Stomach smooth muscle (tissue), 2 donors: ENCODE data around the gene UBE2S.

ENCODE experiments used
- H3K27ac ChIP-seq: one replicate; pipeline ENCODE4 v1.7.0; 2013; ENCODE audit warnings: mild to moderate bottlenecking, low read length, inconsistent platforms
- H3K27me3 ChIP-seq, 2 donors: one replicate each; pipeline ENCODE4 v1.7.0; 2013; ENCODE audit warnings: low read length in 2 of 2; ENCODE audit not compliant: insufficient read depth in 2 of 2, control insufficient read depth in 1 of 2
- H3K36me3 ChIP-seq, 2 donors: one replicate each; pipeline ENCODE4 v1.7.0; 2013; ENCODE audit warnings: low read length in 2 of 2; ENCODE audit not compliant: control insufficient read depth in 2 of 2, insufficient read depth in 2 of 2
- H3K4me1 ChIP-seq: one replicate; pipeline ENCODE4 v1.7.0; 2013; ENCODE audit warnings: low read length; ENCODE audit not compliant: control insufficient read depth, insufficient read depth
- H3K4me3 ChIP-seq, 2 donors: one replicate each; pipeline ENCODE4 v1.7.0; 2013; ENCODE audit warnings: low read length in 2 of 2
- H3K9ac ChIP-seq, 2 donors: one replicate each; pipeline ENCODE4 v1.7.0; 2013; ENCODE audit warnings: low read length in 2 of 2, mild to moderate bottlenecking in 1 of 2
- H3K9me3 ChIP-seq, 2 donors: one replicate each; pipeline ENCODE4 v1.7.0; 2013; ENCODE audit warnings: low read length in 2 of 2; ENCODE audit not compliant: control insufficient read depth in 2 of 2
- donor health status: healthy.
- donor health status: Pancreatic carcinoma.

Gene UBE2S

DNA sequence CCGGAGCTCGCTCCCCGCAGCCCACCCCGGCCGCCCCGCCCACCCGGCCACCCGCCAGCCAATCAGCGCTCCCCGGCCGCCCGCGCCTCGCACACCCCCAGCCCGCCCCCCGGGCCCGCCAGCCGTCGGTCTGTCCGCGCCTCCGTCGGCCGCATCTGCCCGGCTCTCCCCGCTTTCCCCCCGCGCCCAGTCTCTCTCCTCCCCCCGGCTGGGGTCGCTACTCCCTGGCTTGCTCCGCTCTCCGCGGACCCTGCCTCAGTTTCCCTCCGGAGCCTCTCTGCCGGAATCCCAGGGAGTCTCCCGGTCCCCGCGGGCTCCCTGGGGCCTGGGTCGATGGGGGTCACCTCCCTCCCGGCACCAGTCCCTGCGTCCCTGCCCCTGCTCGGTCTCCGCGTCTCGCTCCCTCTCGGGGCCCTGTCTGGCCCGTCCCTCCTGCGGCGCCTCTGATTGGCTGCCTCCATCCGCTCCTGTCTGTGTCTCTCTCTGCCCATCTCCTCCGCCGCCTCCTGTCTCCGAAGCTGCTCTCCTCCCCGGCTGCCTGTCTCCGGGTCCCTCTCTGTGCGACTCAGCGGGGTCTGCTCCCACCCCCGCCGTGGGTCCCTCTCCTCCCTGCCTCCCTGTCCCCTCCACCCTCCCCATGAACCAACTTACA, 37.8 kb downstream of the UBE2S start:
- Histone ChIP-seq H3K36me3 (no peaks in the 10 kb centered on the region), H3K27ac (no peak overlapping the region), H3K27me3 (peaks cover 40 to 55% of the 10 kb centered on the region in 2 donors), H3K9me3 (no peaks in the 10 kb centered on the region), H3K9ac (no peak overlapping the region), H3K4me1 (peaks cover 8% of the 10 kb centered on the region), H3K4me3 (peak overlapping the region in 1 of 2 donors; percentile 44)

DNA sequence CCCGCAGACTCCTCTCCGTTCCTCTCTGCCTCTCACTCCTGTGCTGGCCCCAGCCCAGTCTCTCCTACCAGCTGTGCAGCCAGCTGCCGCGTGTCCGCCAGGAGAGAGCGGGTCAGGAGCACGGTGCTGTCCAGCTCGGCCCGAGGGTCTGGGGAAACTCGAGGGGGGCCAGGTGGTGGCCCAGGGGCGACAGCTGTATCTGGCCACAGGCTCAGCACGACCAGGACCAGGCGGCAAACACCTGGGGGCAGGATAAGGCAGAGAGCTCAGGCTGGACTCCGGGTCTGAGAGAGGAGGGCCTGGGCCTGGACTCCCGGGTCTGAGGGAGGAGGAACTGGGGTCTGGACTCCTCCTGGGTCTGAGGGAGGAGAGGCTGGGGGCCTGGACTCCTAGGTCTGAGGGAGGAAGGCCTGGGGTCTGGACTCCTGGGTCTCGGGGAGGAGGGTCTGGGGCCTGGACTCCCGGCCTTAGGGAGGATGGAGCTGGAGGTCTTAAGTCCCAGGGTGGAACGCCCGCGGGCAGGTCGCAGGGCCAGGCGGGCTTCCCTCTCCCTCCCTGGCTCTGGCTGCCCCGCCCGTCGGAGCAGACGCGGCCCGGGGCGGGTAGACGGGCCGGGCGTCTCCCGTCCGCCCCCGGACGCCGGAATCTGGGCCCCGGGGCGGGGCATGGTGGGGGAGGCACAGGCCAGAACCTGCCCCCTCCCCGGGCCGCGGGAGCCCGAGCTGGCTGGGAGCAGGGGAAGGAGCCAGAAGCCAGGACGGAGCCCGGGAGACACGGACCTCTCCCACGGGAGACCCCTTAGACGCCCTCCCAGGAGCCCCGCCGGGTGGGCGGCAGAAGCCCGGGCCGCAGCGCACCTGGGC, 38.7 kb downstream of the UBE2S start:
- peaks cover 40 to 47% of the 10 kb centered on the region in 2 donors for H3K27me3 ChIP-seq
- no peak overlapping the region for H3K4me3 ChIP-seq
- no peaks in the 10 kb centered on the region for H3K36me3 ChIP-seq
- no peaks in the 10 kb centered on the region for H3K9me3 ChIP-seq
- H3K9ac ChIP-seq = no peak overlapping the region
- H3K4me1 ChIP-seq = peaks cover 8% of the 10 kb centered on the region
- H3K27ac ChIP-seq = no peak overlapping the region

DNA sequence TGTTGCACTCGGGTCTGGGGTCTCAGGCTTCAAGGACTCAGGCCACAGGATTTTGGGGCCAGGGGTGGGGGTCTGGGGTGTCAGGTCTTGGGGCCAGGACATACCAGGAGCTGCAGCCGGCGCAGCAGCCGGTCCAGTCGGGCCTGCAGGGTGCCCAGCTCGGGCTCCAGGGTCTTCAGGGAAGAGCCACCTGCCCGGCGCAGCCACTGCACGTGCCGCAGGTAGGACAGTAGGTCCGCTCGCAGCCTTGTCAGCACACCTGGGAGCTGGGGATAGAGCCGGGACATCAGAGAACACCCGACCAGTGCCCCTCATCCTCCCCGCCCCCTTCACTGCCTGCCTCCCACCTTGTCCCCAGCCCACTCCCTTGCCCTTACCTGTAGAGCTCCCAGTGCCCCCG, 39.5 kb downstream of the UBE2S start:
- peaks cover 8% of the 10 kb centered on the region for H3K4me1 ChIP-seq
- H3K27ac ChIP-seq = no peak overlapping the region
- no peaks in the 10 kb centered on the region for H3K36me3 ChIP-seq
- H3K4me3 ChIP-seq = no peak overlapping the region
- no peaks in the 10 kb centered on the region for H3K9me3 ChIP-seq
- H3K27me3 ChIP-seq = peaks cover 35 to 43% of the 10 kb centered on the region in 2 donors
- no peak overlapping the region for H3K9ac ChIP-seq

DNA sequence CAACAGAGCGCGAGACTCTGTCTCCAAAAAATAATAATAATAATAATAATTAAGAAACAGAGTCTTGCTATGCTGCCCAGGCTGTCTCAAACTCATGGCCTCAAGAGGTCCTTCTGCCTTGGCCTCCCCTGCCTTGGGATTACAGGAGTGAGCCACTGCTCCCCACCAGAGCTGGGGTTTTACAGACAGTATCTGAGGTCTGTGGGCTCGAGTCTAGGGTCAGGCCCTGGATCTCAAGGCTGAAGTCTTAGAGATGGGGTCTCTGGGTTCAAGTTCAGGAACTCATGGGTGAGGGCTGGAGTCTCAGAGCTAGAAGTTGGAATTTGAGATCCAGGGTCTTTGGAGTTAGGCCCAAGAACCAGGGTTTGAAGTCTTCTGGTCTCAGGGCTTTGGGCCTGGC, 40.8 kb downstream of the UBE2S start:
- Histone ChIP-seq H3K27ac (no peak overlapping the region), H3K4me1 (peaks cover 8% of the 10 kb centered on the region), H3K36me3 (no peaks in the 10 kb centered on the region), H3K9ac (no peak overlapping the region), H3K4me3 (no peak overlapping the region), H3K9me3 (no peaks in the 10 kb centered on the region), H3K27me3 (peaks cover 26 to 31% of the 10 kb centered on the region in 2 donors)

DNA sequence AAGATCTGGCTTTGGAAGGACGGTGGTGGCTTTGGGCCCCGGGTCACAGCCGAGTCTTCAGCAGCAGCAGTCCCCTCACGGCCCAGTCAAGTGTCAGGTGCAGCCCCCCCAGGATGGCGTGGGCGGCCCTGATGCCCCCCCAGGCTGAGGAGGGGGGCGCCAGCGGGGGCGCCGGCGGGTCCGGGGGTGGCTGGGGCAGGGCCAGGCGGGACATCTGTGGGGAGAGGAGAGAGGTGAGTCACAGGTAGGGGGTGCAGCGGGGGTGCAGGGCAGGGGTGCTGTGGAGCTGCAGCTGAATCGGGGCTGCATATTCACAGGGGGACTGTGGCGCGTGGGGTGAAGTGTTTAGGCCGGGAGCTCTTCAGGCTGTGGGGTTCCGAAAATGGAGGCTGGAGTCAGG, 41.6 kb downstream of the UBE2S start:
- Histone ChIP-seq H3K27me3 (peaks cover 23 to 26% of the 10 kb centered on the region in 2 donors), H3K4me3 (no peak overlapping the region), H3K9ac (no peak overlapping the region), H3K4me1 (peaks cover 8% of the 10 kb centered on the region), H3K9me3 (no peaks in the 10 kb centered on the region), H3K36me3 (no peaks in the 10 kb centered on the region), H3K27ac (no peak overlapping the region)

DNA sequence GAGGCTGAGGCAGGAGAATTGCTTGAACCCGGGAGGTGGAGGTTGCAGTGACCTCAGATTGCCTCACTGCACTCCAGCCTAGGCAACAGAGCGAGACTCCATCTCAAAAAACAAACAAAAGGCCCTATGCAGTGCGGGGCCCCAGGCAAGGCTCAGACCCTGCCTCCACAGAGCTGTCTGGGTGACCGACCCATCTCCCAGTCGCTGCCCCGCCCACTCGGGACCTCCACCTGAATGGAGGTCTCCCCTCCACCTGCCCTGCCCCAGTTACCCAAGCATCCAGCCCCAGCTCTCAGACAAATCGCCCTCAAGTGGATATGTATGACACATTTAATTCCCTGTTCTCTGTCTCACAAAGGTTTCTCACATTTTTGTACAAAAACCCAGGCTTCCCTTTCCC, 42.3 kb downstream of the UBE2S start:
- Histone ChIP-seq H3K9ac (no peak overlapping the region), H3K36me3 (no peaks in the 10 kb centered on the region), H3K4me1 (peaks cover 8% of the 10 kb centered on the region), H3K9me3 (no peaks in the 10 kb centered on the region), H3K4me3 (no peak overlapping the region), H3K27ac (no peak overlapping the region), H3K27me3 (peaks cover 18 to 22% of the 10 kb centered on the region in 2 donors)

DNA sequence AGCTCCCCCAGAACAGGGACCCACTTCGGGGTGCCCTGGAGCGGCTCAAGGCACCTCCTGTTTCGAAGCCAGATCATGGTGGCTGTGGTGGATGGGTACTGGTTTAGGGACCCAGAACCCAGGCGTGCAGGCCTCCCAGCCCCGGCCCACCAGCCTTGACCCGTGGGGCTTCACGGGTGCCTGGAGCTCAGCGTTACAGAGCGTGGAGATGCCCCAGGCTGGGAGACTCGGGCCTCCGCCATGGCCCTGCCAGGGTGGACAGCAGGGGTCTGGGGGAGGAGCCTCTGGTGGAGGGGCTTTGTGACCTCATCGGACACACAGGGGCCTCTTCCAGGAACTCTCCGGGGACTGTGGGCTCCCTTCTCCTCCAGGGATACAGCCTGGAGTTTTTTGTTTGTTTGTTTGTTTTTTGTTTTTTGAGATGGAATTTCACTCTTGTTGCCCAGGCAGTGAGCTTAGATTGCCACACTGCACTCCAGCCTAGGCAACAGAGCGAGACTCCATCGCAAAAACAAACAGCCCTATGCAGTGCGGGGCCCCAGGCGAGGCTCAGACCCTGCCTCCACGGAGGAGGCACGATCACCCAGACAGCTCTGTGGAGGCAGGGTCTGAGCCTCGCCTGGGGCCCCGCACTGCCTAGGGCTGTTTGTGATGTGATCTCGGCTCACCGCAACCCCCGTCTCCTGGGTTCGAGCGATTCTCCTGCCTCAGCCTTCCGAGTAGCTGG, 44.4 kb downstream of the UBE2S start, which contains the start of gene GARIN5B:
Gene GARIN5B (minus strand): TSS at position 271 of the 727 bp plus-strand sequence. CDS start 194 bp downstream, at position 77.
- H3K27me3 ChIP-seq = peaks cover 4 to 5% of the 10 kb centered on the region in 2 donors
- H3K36me3 ChIP-seq = no peaks in the 10 kb centered on the region

DNA sequence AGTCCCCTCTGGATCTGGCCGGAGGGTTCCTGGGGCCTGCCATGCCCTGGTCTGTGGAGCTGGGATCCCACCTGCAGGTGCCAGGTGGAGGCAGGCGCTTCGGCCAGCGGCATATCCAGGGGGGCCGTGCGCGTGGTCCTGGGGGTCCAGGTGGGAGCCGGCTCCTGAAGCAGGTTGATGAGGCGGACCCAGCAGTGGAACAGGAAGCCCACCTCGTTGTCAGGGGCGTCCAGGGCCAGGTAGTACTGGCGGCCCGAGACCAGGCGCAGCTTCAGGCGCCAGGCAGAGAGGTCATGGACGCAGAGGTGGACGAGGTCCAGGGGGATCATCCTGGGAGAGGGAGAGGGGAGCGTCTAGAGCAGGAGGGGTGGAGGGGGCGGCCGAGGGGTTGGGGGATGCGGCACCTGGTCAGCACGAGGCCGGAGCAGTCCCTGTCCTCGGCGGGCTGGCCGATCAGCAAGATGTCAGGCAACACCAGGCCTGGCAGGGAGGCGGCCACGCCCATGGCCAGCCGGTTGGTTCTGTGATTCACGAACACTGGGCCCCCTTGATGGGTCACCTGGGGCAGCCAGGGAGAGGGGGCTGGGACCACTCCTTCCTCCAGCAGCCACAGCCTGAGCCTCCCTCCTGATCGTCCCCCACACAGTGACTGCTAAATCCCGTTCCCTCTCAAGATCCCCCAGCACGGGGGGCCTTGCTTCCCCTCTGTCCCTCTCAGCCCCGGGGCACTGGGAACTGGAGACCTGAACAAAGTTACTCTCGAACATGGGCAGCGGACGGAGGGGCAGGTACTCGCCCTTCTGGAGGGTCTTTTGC, 45.2 kb downstream of the UBE2S start:
- Histone ChIP-seq H3K27ac (no peak overlapping the region), H3K4me1 (no peaks in the 10 kb centered on the region), H3K27me3 (peaks cover 0 to 1% of the 10 kb centered on the region in 2 donors), H3K9me3 (no peaks in the 10 kb centered on the region), H3K36me3 (no peaks in the 10 kb centered on the region), H3K4me3 (no peak overlapping the region), H3K9ac (no peak overlapping the region)

More for the DNA sequence above, 44.4 kb downstream of the UBE2S start, which contains the start of gene GARIN5B:
- H3K4me3 ChIP-seq = no peak within 1 kb of the TSS
- H3K27ac ChIP-seq = no peak within 1 kb of the TSS
- H3K9ac ChIP-seq = no peak within 1 kb of the TSS
- H3K9me3 ChIP-seq = no peaks in the 10 kb centered on the region
- no peaks in the 10 kb centered on the region for H3K4me1 ChIP-seq

DNA sequence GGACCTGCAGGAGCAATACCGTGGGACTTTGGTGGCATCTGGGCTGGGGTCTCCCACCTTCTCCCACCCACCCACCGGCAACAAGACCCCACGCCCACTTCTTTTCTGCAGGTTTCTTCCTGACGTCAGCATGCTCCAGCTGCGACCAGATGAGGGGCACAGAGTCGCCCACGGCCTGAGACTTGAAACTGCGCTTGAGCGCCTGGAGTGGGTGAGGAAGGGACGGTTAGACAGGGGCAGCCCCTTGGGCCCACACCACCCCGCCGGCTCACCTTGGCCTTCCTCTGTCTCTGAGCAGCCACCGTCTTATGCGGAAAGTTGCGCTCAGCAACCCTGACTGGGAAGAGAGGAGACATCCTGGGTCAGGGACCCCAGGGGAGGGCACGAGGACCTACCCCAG, 46.7 kb downstream of the UBE2S start:
- Histone ChIP-seq H3K9ac (no peak overlapping the region), H3K27ac (no peak overlapping the region), H3K4me3 (no peak overlapping the region), H3K36me3 (no peaks in the 10 kb centered on the region), H3K27me3 (peaks cover 0 to 7% of the 10 kb centered on the region in 2 donors), H3K9me3 (no peaks in the 10 kb centered on the region), H3K4me1 (no peaks in the 10 kb centered on the region)
